HG03135 (cell line): ENCODE results near the gene OR11H6.
"Not testable (repeated sequence)": the region's sequence is repeated elsewhere in the genome, so short reads cannot be mapped to it uniquely, and the experiment has no call there.

ENCODE experiments used
- ATAC-seq: cut with Tn5 transposase; IDR thresholded peaks from one replicate; pipeline ENCODE4 v1.9.1; 2021; ENCODE audit warnings: mild to moderate bottlenecking, moderate library complexity; ENCODE audit not compliant: unreplicated experiment

OR11H6 gene, protein sequence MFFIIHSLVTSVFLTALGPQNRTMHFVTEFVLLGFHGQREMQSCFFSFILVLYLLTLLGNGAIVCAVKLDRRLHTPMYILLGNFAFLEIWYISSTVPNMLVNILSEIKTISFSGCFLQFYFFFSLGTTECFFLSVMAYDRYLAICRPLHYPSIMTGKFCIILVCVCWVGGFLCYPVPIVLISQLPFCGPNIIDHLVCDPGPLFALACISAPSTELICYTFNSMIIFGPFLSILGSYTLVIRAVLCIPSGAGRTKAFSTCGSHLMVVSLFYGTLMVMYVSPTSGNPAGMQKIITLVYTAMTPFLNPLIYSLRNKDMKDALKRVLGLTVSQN

DNA sequence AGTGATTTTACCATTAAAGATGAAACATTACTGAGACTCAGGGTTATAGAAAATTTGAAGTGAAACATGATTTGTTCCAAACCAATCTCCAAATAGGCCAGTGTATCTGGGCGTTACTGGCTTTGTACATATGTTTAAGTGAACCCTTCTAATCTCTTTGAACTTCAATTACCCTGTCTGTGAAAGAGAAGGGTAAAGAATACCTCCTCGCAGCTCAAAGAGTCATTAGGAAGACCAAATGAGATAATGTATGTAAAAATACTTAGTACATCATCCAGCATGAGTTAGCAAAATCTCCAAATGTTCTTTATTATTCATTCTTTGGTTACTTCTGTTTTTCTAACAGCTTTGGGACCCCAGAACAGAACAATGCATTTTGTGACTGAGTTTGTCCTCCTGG, at the start of gene OR11H6:
OR11H6 (plus strand) TSS at position 301 of the 400 bp plus-strand sequence; CDS start at position 301, 0 bp downstream.
- no peak for ATAC-seq

GRCh38 chr14:20174205-20174604, 49.3 kb upstream of the OR11H6 start:
- ATAC-seq: not testable (repeated sequence)

DNA sequence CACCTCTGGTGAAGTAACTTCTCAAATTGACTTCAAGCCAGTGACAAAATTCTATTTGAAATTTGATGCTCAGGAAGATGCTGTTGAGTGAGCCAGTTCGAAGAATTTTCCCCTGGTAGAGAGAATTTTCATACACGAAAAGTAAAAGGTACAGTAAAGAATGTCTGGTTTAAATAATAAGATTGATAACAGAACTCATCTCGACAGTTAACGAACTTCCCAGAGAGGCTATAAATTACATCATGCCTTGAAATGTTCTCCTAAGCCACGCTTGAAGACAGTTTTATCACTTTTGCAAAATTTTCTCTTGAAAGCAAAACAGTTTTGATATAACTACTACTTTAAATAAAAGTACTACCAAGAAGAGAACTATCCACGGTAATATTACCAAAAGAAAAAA, 47.2 kb upstream of the OR11H6 start:
- no peak for ATAC-seq

- ATAC-seq: no peak
Measured at GRCh38 chr14:20177433-20177974, 46.0 kb upstream of the OR11H6 start.

- no peak for ATAC-seq
Measured at GRCh38 chr14:20179218-20179617, 44.3 kb upstream of the OR11H6 start.

DNA sequence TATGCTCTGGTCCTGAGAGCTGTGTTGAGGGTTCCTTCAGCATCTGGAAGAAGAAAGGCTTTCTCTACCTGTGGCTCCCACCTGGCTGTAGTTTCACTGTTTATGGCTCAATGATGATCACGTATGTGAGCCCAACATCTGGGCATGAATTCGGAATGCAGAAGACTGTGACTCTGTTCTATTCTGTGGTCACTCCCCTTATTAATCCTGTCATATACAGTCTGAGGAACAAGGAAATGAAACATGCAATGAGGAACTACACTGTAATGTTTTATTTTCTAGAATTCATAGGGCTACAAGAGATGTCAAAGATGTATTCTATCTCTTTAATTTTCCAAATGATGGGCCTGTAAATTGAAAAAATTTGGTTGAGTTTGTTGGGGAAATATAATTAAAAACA, 43.6 kb upstream of the OR11H6 start:
- ATAC-seq: no peak

GRCh38 chr14:20180486-20180885, 43.0 kb upstream of the OR11H6 start:
- ATAC-seq: no peak

GRCh38 chr14:20184181-20184580, 39.3 kb upstream of the OR11H6 start:
- no peak for ATAC-seq

- ATAC-seq: no peak
Measured at GRCh38 chr14:20190596-20190995, 32.9 kb upstream of the OR11H6 start, which contains the start of gene OR11G2. OR11G2 (plus strand) TSS chr14:20190896; CDS start chr14:20197438, 6,542 bp downstream.

DNA sequence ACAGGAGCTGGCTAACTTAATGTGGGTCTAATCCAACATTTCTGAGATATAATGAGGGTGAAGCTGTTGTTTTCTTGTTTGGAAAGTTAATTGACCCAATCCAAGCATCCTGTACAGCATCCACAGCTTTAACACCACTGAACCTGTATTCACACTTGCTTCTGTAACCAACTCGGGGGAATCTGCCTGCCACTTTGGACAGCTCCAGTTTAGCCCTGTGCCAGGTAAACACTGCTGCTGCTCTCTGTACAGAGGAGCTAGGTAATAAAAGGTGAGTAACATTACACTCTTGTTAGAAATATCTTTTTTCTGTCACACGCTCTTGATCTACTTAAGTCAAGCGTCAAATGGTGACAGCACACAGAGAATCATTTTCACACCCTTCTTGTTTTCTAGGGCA, 32.1 kb upstream of the OR11H6 start:
- ATAC-seq: no peak

GRCh38 chr14:20194101-20194500, 29.4 kb upstream of the OR11H6 start:
- no peak for ATAC-seq

DNA sequence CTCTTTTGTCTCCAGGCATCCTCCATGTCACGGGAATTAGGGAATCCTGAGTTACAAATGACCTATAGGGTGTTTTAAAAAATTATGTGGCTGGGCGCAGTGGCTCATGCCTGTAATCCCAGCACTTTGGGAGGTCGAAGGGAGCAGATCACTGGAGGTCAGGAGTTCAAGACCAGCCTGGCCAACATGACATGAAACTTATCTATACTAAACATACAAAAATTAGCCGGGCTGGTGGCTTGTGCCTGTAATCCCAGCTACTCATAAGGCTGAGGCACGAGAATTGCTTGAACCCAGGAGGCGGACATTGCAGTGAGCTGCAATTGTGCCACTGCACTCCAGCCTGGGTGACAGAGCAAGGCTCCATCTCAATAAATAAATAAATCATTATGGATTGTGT, 28.3 kb upstream of the OR11H6 start:
- ATAC-seq: not testable (repeated sequence)

DNA sequence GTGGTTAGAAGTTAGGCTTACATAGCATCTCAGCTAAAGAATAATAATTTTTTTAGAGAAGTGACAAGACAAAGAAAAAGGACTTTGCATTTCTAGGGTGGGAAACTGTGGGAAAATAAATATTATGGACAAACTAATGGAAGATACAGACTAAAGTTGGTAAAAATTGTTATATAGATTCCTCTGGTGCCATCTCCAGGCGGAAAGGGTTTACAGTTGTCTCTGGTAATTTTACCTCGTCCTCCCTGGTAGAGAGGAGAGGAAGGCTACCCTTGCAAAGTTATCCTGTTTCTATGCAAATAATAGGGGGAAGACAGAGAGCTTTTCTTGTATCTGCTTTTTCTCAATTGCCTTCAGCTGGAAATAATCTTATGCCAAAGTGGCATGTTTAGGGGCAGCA, 27.6 kb upstream of the OR11H6 start:
- no peak for ATAC-seq

DNA sequence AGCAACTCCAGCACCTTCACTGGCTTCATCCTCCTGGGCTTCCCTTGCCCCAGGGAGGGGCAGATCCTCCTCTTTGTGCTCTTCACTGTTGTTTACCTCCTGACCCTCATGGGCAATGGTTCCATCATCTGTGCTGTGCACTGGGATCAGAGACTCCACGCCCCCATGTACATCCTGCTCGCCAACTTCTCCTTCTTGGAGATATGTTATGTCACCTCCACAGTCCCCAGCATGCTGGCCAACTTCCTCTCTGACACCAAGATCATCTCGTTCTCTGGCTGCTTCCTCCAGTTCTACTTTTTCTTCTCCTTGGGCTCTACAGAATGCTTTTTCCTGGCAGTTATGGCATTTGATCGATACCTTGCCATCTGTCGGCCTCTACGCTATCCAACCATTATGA, 26.1 kb upstream of the OR11H6 start:
- ATAC-seq: no peak

- no peak for ATAC-seq
Measured at GRCh38 chr14:20198991-20199390, 24.5 kb upstream of the OR11H6 start.

DNA sequence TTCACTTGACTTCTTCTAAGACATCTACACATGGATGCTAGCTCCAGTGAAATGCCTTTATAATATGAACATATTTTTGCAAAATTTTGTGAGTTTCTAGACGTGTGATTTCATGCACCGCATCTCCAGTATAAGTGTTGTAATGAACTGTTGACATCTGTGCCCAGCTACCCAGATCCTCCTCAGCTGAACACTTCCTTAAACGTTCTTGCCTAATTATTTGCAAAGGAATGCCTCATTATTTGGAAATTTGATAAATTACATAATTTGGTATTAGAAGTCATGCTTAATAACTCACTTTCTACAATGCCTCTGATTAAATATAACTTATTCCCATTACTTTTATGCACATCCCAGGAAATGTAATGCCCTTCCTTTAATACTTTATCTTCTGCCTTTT, 18.8 kb upstream of the OR11H6 start:
- ATAC-seq: no peak

DNA sequence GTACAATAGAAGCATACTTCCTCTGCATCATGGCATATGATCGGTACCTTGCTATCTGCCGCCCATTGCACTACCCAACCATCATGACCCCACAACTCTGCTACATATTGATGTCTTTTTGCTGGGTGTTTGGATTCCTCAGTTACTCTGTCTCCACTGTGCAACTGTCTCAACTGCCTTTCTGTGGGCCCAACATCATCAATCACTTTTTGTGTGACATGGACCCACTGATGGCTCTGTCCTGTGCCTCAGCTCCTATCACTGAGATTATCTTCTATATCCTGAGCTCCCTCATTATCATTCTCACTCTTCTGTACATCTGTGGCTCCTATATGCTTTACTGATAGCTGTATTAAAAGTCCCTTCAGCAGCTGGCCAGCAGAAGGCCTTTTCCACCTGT, 13.9 kb upstream of the OR11H6 start:
- no peak for ATAC-seq

DNA sequence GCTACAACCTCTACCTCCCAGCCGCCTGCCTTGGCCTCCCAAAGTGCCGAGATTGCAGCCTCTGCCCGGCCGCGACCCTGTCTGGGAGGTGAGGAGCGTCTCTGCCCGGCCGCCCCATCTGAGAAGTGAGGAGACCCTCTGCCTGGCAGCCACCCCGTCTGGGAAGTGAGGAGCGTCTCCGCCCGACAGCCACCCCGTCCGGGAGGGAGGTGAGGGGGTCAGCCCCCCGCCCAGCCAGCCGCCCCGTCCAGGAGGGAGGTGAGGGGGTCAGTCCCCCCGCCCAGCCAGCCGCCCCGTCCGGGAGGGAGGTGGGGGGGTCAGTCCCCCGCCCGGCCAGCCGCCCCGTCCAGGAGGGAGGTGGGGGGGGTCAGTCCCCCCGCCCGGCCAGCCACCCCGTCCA, 11.1 kb upstream of the OR11H6 start:
- not testable (repeated sequence) for ATAC-seq

GRCh38 chr14:20215196-20215595, 8.3 kb upstream of the OR11H6 start:
- ATAC-seq: no peak

GRCh38 chr14:20219033-20219432, 4.5 kb upstream of the OR11H6 start:
- no peak for ATAC-seq

DNA sequence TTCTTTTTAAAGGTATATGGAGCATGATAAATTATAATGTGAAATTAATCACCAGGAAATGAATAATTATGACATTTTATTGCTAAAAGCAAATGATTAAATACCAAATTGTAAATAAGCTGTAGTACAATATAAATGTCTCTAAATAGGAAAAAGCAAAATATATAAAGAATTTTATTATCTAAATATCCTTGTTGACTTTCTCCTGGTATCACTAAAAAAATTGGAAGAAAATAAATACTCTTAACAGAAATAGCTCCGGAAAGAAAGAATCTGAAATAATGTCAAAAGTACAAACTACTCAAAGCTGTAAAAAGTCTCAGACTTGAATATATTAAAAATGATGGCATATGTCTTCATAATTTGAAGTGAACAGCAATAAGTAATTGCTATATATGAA, 5.2 kb downstream of the OR11H6 start, which contains the start of gene OR11H7:
OR11H7 (plus strand) TSS at position 301 of the 400 bp plus-strand sequence.
- ATAC-seq: no peak

DNA sequence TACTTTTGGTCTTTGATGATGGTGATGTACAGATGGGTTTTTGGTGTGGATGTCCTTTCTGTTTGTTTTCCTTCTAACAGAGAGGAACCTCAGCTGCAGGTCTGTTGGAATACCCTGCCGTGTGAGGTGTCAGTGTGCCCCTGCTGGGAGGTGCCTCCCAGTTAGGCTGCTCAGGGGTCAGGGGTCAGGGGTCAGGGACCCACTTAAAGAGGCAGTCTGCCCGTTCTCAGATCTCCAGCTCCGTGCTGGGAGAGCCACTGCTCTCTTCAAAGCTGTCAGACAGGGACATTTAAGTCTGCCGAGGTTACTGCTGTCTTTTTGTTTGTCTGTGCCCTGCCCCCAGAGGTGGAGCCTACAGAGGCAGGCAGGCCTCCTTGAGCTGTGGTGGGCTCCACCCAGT, 11.9 kb downstream of the OR11H6 start:
- not testable (repeated sequence) for ATAC-seq
